ENCODE results near the gene MAP2K6.

Gene MAP2K6

DNA sequence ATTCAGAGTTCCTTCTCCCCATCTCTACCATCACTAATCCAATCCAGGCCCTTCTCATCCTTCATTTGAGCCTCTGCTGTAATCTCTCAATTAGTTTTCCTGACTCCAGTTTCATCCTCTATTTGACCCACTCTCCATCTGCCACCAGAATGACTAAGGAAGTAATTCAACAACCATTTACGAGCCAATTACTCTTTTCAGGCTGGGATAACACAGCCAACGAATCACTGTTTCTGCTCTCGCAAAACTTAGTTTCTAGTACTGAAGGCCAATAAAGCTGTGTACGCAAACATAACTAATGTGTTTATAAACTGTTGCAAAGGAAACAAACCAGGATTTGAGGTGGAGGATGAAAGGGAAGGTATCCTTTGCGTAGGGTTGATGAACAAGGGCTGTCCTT is 53.7 kb downstream of the MAP2K6 start:
- Histone ChIP-seq H3K79me1 (ENCODE audit: low read length) (no peaks in the 10 kb centered on the region), H3K36me3 (ENCODE audit: control insufficient read depth, insufficient read depth, low read length) (no peaks in the 10 kb centered on the region), H2BK15ac (replicated peaks; ENCODE audit: low read depth) (no peak overlapping the region), H3K18ac (ENCODE audit: low read length) (peak overlapping the region; percentile 21), H3K23ac (ENCODE audit: low read length) (no peak overlapping the region), H2BK5ac (ENCODE audit: low read length) (peak overlapping the region; percentile 3), H3K4me2 (ENCODE audit: low read length) (no peak overlapping the region), H2BK120ac (ENCODE audit: low read depth, low read length) (peak overlapping the region; percentile 93), H3K27me3 (ENCODE audit: insufficient read depth, low read length, poor library complexity) (no peaks in the 10 kb centered on the region), H2AK5ac (ENCODE audit: low read length) (peak overlapping the region; percentile 3), H3K79me2 (ENCODE audit: control insufficient read depth, insufficient read depth, low read length) (peaks cover 2% of the 10 kb centered on the region), H3K4me3 (ENCODE audit: low read length) (no peak overlapping the region), H3K4ac (ENCODE audit: low read depth, low read length) (peak overlapping the region; percentile 62), H3K4me1 (ENCODE audit: control insufficient read depth, low read depth, low read length) (peaks cover 10% of the 10 kb centered on the region), H3K9ac (ENCODE audit: low read length) (no peak overlapping the region), H4K5ac (ENCODE audit: low read length) (no peak overlapping the region), H3K27ac (ENCODE audit: low read depth, low read length) (peak overlapping the region; percentile 74), H4K8ac (ENCODE audit: low read depth, low read length) (no peak overlapping the region), H3K56ac (ENCODE audit: low read length) (peak overlapping the region; percentile 1)
- WGBS (ENCODE audit: extremely low coverage, insufficient coverage, low lambda C conversion rate): no CpG with 5 or more reads among the region's 5 CpGs
- peak; percentile 22 for DNase-seq

DNA sequence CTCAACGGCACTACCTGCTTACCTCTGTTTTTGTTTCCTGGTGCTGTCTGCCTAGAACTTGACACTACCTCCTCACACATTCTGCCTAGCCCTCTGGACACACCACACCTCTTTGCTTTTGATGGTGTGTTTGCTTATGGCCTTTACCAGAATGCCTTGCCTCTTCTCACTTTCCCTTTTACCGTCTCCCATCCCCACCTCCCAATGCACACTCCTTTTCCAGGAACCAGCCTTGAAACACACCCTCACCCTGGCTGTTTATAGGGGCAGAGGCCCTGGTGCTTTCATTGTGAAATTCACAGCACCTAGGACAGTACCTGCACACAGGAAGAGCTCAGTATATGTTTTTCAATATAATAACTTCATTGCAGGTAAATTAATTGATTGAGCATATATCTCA is 56.2 kb downstream of the MAP2K6 start:
- Histone ChIP-seq H3K9ac (ENCODE audit: low read length) (no peak overlapping the region), H3K23ac (ENCODE audit: low read length) (no peak overlapping the region), H2BK120ac (ENCODE audit: low read depth, low read length) (no peak overlapping the region), H2AK5ac (ENCODE audit: low read length) (peak overlapping the region; percentile 95), H3K4me3 (ENCODE audit: low read length) (no peak overlapping the region), H2BK15ac (replicated peaks; ENCODE audit: low read depth) (no peak overlapping the region), H3K27me3 (ENCODE audit: insufficient read depth, low read length, poor library complexity) (no peaks in the 10 kb centered on the region), H3K18ac (ENCODE audit: low read length) (no peak overlapping the region), H2BK5ac (ENCODE audit: low read length) (no peak overlapping the region), H3K4ac (ENCODE audit: low read depth, low read length) (no peak overlapping the region), H3K4me2 (ENCODE audit: low read length) (no peak overlapping the region), H3K4me1 (ENCODE audit: control insufficient read depth, low read depth, low read length) (peaks cover 10% of the 10 kb centered on the region), H4K8ac (ENCODE audit: low read depth, low read length) (no peak overlapping the region), H3K79me1 (ENCODE audit: low read length) (no peaks in the 10 kb centered on the region), H3K79me2 (ENCODE audit: control insufficient read depth, insufficient read depth, low read length) (peaks cover 2% of the 10 kb centered on the region), H3K27ac (ENCODE audit: low read depth, low read length) (no peak overlapping the region), H3K56ac (ENCODE audit: low read length) (no peak overlapping the region), H4K5ac (ENCODE audit: low read length) (no peak overlapping the region), H3K36me3 (ENCODE audit: control insufficient read depth, insufficient read depth, low read length) (no peaks in the 10 kb centered on the region)
- no peak for DNase-seq
- WGBS (ENCODE audit: extremely low coverage, insufficient coverage, low lambda C conversion rate): no CpG with 5 or more reads among the region's 2 CpGs

DNA sequence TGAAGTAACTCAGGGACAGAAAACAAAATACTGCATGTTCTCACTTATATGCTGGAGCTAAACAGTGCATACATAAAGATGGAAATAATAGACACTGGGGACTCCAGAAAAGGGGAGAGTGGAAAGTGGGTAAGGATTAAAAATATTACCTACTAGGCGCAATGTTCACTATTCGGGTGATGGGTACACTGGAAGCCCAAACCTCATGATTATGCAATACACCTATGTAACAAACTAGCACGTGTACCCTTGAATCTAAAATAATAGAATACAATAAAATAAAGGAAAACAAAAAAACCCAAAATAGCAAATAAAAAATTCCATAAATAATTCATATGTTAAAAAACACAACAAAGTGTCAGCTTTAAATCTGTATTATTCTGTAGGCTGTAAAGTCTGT is 56.9 kb downstream of the MAP2K6 start:
- Histone ChIP-seq H2BK15ac (replicated peaks; ENCODE audit: low read depth) (no peak overlapping the region), H3K27ac (ENCODE audit: low read depth, low read length) (no peak overlapping the region), H3K79me1 (ENCODE audit: low read length) (no peaks in the 10 kb centered on the region), H2BK120ac (ENCODE audit: low read depth, low read length) (no peak overlapping the region), H4K8ac (ENCODE audit: low read depth, low read length) (no peak overlapping the region), H2BK5ac (ENCODE audit: low read length) (no peak overlapping the region), H3K56ac (ENCODE audit: low read length) (no peak overlapping the region), H3K4ac (ENCODE audit: low read depth, low read length) (no peak overlapping the region), H3K79me2 (ENCODE audit: control insufficient read depth, insufficient read depth, low read length) (peaks cover 2% of the 10 kb centered on the region), H3K18ac (ENCODE audit: low read length) (no peak overlapping the region), H4K5ac (ENCODE audit: low read length) (no peak overlapping the region), H3K36me3 (ENCODE audit: control insufficient read depth, insufficient read depth, low read length) (no peaks in the 10 kb centered on the region), H3K23ac (ENCODE audit: low read length) (no peak overlapping the region), H3K27me3 (ENCODE audit: insufficient read depth, low read length, poor library complexity) (no peaks in the 10 kb centered on the region), H3K9ac (ENCODE audit: low read length) (no peak overlapping the region), H3K4me1 (ENCODE audit: control insufficient read depth, low read depth, low read length) (peaks cover 9% of the 10 kb centered on the region), H3K4me2 (ENCODE audit: low read length) (no peak overlapping the region), H3K4me3 (ENCODE audit: low read length) (no peak overlapping the region), H2AK5ac (ENCODE audit: low read length) (no peak overlapping the region)
- no peak for DNase-seq
- WGBS (ENCODE audit: extremely low coverage, insufficient coverage, low lambda C conversion rate): no CpG with 5 or more reads among the region's 3 CpGs

DNA sequence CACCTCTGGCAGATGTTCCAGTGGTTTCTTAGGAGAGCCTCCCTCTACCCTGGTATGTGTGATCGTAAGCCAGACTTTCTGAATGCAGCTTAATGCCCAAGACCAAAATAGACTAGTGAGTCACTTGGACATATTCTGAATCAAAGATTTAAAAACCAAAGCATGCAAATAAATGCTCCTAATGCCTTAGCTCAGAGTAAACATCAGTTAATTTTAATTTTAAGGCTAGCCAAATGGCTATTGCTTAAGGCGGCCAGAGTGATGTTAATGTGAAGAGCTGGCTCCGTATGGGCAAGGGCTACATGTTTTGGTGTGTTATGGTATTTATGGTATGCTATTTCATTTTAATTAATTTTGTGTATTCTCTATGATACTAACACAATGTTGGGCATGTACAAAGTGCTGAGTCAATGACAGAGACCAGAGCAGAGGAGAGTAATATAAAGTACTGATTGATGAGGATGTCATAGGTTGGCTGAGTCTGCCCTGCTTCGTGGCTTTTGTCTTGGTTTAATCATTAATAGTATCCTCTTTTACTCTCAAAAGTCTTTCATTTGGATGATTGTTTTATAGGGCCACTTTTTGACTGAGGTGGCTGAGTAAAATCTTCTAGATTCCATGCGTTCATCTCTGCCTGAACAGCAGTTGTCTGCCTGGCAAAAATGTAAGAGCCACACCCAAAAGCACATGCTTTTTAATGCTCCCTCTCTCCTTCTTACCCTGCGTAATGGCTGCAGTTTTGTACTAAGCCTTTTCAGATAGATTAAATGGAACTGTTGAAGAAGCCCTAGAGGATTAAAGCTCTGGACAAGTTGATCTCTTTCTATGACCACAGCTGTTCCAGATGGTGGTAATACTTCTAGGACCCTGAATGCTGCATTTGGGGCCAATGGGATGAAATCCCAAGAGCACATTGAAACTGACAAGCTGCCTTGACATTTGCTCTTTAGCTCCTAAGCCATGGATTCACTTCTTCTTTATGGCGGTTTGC is 59.6 kb downstream of the MAP2K6 start:
- Histone ChIP-seq H2AK5ac (ENCODE audit: low read length) (no peak overlapping the region), H3K4me3 (ENCODE audit: low read length) (no peak overlapping the region), H4K8ac (ENCODE audit: low read depth, low read length) (no peak overlapping the region), H2BK5ac (ENCODE audit: low read length) (no peak overlapping the region), H2BK120ac (ENCODE audit: low read depth, low read length) (no peak overlapping the region), H3K18ac (ENCODE audit: low read length) (no peak overlapping the region), H3K4me2 (ENCODE audit: low read length) (no peak overlapping the region), H4K5ac (ENCODE audit: low read length) (no peak overlapping the region), H3K23ac (ENCODE audit: low read length) (no peak overlapping the region), H3K4me1 (ENCODE audit: control insufficient read depth, low read depth, low read length) (no peaks in the 10 kb centered on the region), H3K36me3 (ENCODE audit: control insufficient read depth, insufficient read depth, low read length) (no peaks in the 10 kb centered on the region), H3K27me3 (ENCODE audit: insufficient read depth, low read length, poor library complexity) (no peaks in the 10 kb centered on the region), H3K27ac (ENCODE audit: low read depth, low read length) (no peak overlapping the region), H3K56ac (ENCODE audit: low read length) (no peak overlapping the region), H2BK15ac (replicated peaks; ENCODE audit: low read depth) (no peak overlapping the region), H3K4ac (ENCODE audit: low read depth, low read length) (no peak overlapping the region), H3K79me1 (ENCODE audit: low read length) (no peaks in the 10 kb centered on the region), H3K79me2 (ENCODE audit: control insufficient read depth, insufficient read depth, low read length) (peaks cover 2% of the 10 kb centered on the region), H3K9ac (ENCODE audit: low read length) (no peak overlapping the region)
- DNase-seq: no peak
- no CpG with 5 or more reads among the region's 7 CpGs for WGBS (ENCODE audit: extremely low coverage, insufficient coverage, low lambda C conversion rate)

DNA sequence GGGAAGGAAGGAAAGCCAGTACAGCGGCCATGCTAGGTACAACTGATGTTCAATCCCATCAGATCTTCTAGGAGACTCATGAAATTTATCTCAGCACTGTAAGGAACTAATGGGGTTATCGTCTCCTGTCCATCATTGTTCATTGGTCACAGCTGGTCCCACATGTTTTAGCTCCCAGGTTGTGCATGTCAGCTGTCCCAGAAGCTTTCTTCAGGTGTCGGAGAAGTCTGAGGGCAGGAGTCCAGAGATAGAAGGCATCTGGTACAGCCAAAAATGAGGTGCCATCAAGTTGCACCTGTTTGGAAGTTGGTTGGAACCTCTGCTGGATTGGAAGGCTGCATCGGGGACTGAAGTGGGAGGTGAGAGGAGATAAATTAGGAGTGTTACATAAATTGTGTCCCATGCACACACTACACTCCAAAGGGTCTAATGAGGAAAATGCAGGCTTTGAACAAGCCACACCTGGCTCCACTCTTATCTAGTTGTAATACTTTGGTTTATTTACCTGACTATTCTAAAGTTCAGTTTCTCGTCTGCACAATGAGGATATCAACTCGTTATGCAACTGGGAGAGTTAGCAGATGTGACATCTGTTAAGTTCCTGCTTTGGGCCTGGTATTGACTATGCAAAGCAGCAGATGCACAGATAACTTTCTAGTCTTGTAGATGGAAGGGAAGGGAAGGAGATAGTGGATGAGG is 62.9 kb downstream of the MAP2K6 start:
- no peaks in the 10 kb centered on the region for H3K4me1 ChIP-seq (ENCODE audit: control insufficient read depth, low read depth, low read length)
- H3K79me2 ChIP-seq (ENCODE audit: control insufficient read depth, insufficient read depth, low read length): no peaks in the 10 kb centered on the region
- no peak overlapping the region for H3K23ac ChIP-seq (ENCODE audit: low read length)
- H3K18ac ChIP-seq (ENCODE audit: low read length): no peak overlapping the region
- H4K8ac ChIP-seq (ENCODE audit: low read depth, low read length): no peak overlapping the region
- no peak overlapping the region for H3K27ac ChIP-seq (ENCODE audit: low read depth, low read length)
- H3K4ac ChIP-seq (ENCODE audit: low read depth, low read length): no peak overlapping the region
- H3K4me2 ChIP-seq (ENCODE audit: low read length): no peak overlapping the region
- no peak for DNase-seq
- no peaks in the 10 kb centered on the region for H3K79me1 ChIP-seq (ENCODE audit: low read length)
- H3K4me3 ChIP-seq (ENCODE audit: low read length): no peak overlapping the region
- no peaks in the 10 kb centered on the region for H3K36me3 ChIP-seq (ENCODE audit: control insufficient read depth, insufficient read depth, low read length)
- H2BK120ac ChIP-seq (ENCODE audit: low read depth, low read length): no peak overlapping the region
- H3K9ac ChIP-seq (ENCODE audit: low read length): no peak overlapping the region
- H3K27me3 ChIP-seq (ENCODE audit: insufficient read depth, low read length, poor library complexity): no peaks in the 10 kb centered on the region
- H2BK15ac ChIP-seq (replicated peaks; ENCODE audit: low read depth): no peak overlapping the region
- H2AK5ac ChIP-seq (ENCODE audit: low read length): no peak overlapping the region
- no CpG with 5 or more reads among the region's 6 CpGs for WGBS (ENCODE audit: extremely low coverage, insufficient coverage, low lambda C conversion rate)
- no peak overlapping the region for H4K5ac ChIP-seq (ENCODE audit: low read length)
- H3K56ac ChIP-seq (ENCODE audit: low read length): no peak overlapping the region
- no peak overlapping the region for H2BK5ac ChIP-seq (ENCODE audit: low read length)
